GM18499 (cell line): Measurements from ENCODE around the gene ZBTB1.
A peak's percentile ranks its signal among the peaks of the same experiment; 100 is the strongest.
"Not testable (repeated sequence)": the region's sequence is repeated elsewhere in the genome, so short reads cannot be mapped to it uniquely, and the experiment has no call there.

Experiments used
- ATAC-seq: cut with Tn5 transposase; IDR thresholded peaks from one replicate; pipeline ENCODE4 v1.9.1; 2021; ENCODE audit warnings: moderate number of reproducible peaks; ENCODE audit not compliant: insufficient read depth, unreplicated experiment

The ZBTB1 gene

GRCh38 chr14:64522591-64523355, 18.2 kb downstream of the ZBTB1 start:
- ATAC-seq = no peak

- ATAC-seq = no peak
Observed at GRCh38 chr14:64525354-64525753, 20.8 kb downstream of the ZBTB1 start.

GRCh38 chr14:64531567-64531966, 27.0 kb downstream of the ZBTB1 start:
- ATAC-seq = no peak

- ATAC-seq = no peak
Observed at GRCh38 chr14:64536488-64537245, 32.1 kb downstream of the ZBTB1 start.

- ATAC-seq = peak; percentile 88
Observed at GRCh38 chr14:64540208-64541202, 35.9 kb downstream of the ZBTB1 start, which contains the start of gene HSPA2. Gene HSPA2 (plus strand): TSS chr14:64540741. CDS start chr14:64540850, 109 bp downstream.

GRCh38 chr14:64541261-64541971, 36.8 kb downstream of the ZBTB1 start:
- no peak for ATAC-seq

GRCh38 chr14:64541972-64542835, 37.6 kb downstream of the ZBTB1 start:
- ATAC-seq = no peak

GRCh38 chr14:64542836-64543201, 38.2 kb downstream of the ZBTB1 start:
- no peak for ATAC-seq

- no peak for ATAC-seq
Observed at GRCh38 chr14:64544607-64545312, 40.2 kb downstream of the ZBTB1 start.

GRCh38 chr14:64549016-64549415, 44.4 kb downstream of the ZBTB1 start:
- ATAC-seq = no peak

- no peak for ATAC-seq
Observed at GRCh38 chr14:64549791-64550620, 45.4 kb downstream of the ZBTB1 start, which contains the start of gene PPP1R36. Gene PPP1R36 (plus strand): TSS chr14:64549961. CDS start chr14:64549998, 37 bp downstream.

- no peak for ATAC-seq
Observed at GRCh38 chr14:64550621-64551333, 46.2 kb downstream of the ZBTB1 start.

GRCh38 chr14:64554556-64554955, 50.0 kb downstream of the ZBTB1 start:
- ATAC-seq = no peak

GRCh38 chr14:64556526-64556925, 52.0 kb downstream of the ZBTB1 start:
- ATAC-seq = no peak

GRCh38 chr14:64558216-64558615, 53.6 kb downstream of the ZBTB1 start:
- not testable (repeated sequence) for ATAC-seq

GRCh38 chr14:64561631-64562030, 57.1 kb downstream of the ZBTB1 start:
- no peak for ATAC-seq

GRCh38 chr14:64562436-64562835, 57.9 kb downstream of the ZBTB1 start:
- no peak for ATAC-seq
